ENCODE measurements around the gene GIGYF2.
"Not testable (repeated sequence)": the region's sequence is repeated elsewhere in the genome, so short reads cannot be mapped to it uniquely, and the experiment has no call there.

GIGYF2 gene

DNA sequence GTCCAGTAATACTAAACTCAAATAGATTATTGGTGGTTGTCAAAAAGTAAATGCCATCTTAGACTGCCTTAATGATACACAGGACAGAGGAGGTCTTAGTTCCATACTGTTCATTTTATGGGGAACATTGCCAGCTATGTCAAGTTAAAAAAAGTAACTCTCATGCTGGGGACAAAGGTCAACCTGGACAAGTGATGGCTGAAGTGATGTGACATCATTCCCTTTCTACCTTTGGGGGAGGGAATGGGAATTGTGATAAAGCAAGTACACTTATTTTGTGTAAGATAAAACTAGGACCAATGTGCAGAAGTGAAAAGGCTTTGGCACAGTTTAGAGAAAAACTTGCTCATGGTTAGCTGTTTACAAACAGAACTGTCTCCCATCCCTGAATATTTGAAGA is 148.9 kb downstream of the GIGYF2 start:
- DNase-seq (ENCODE audit: low read depth), result no peak
- no peak overlapping the region for H3K4me3 ChIP-seq (ENCODE audit: low read depth, low read length)
- in situ Hi-C loops (cut with HindIII; ENCODE audit: low sequenced_read_pairs), result no loop called here
- TF ChIP-seq, protein P1, sequence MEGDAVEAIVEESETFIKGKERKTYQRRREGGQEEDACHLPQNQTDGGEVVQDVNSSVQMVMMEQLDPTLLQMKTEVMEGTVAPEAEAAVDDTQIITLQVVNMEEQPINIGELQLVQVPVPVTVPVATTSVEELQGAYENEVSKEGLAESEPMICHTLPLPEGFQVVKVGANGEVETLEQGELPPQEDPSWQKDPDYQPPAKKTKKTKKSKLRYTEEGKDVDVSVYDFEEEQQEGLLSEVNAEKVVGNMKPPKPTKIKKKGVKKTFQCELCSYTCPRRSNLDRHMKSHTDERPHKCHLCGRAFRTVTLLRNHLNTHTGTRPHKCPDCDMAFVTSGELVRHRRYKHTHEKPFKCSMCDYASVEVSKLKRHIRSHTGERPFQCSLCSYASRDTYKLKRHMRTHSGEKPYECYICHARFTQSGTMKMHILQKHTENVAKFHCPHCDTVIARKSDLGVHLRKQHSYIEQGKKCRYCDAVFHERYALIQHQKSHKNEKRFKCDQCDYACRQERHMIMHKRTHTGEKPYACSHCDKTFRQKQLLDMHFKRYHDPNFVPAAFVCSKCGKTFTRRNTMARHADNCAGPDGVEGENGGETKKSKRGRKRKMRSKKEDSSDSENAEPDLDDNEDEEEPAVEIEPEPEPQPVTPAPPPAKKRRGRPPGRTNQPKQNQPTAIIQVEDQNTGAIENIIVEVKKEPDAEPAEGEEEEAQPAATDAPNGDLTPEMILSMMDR (IDR thresholded peaks at IDR 0.05; ENCODE audit: low read depth, low read length, missing control alignments), result no peak

DNA sequence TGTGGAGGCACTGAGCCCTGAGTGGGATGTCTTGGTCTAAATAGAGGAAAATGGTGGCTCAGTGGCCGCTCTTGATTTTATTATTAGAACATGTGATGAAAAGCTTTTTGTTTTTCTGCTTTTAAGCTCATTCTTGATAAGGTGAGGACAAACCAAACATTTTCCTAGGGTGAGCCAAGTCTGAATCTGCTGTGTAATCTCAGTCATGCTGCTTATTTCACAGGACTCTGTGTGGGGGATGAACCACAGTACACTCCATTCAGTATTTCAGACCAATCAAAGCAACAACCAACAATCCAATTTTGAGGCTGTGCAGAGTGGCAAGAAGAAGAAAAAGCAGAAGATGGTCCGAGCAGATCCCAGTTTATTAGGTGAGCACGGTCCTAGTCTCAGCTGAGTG is 152.9 kb downstream of the GIGYF2 start:
- DNase-seq (ENCODE audit: low read depth), result no peak
- TF ChIP-seq, protein P1 (IDR thresholded peaks at IDR 0.05; ENCODE audit: low read depth, low read length, missing control alignments), result no peak
- H3K4me3 ChIP-seq (ENCODE audit: low read depth, low read length), result no peak overlapping the region
- in situ Hi-C loops (cut with HindIII; ENCODE audit: low sequenced_read_pairs), result loop anchor here (25.0 kb wide), 1 partner anchor 387 kb away; no protein-coding TSS in a partner anchor

GRCh38 chr2:232852081-232852480 is 154.9 kb downstream of the GIGYF2 start:
- DNase-seq (ENCODE audit: low read depth); H3K4me3 ChIP-seq (ENCODE audit: low read depth, low read length): not testable (repeated sequence)
- in situ Hi-C loops (cut with HindIII; ENCODE audit: low sequenced_read_pairs), result loop anchor here (25.0 kb wide), 1 partner anchor 385 kb away; no protein-coding TSS in a partner anchor

DNA sequence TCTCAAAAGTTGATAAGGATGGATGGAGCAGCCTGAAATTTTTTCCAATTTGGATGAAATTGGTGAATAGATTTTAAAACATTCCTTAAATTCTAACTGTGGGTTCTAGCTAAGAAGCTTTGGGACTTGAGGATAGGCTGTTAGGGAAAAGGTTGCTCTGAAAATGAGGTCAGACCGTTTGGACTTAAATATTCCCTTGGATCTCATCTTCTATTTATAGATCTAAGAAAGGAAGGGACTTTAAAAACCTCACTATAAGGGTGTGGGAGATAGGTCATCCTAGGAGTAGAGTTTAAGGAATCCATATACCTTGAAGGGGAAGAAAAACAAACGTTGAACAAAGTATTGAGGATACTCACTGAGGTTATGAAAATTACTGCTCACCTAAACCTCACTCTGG is 155.5 kb downstream of the GIGYF2 start:
- TF ChIP-seq, protein P1 (IDR thresholded peaks at IDR 0.05; ENCODE audit: low read depth, low read length, missing control alignments), result no peak
- in situ Hi-C loops (cut with HindIII; ENCODE audit: low sequenced_read_pairs), result loop anchor here (25.0 kb wide), 1 partner anchor 385 kb away; no protein-coding TSS in a partner anchor
- no peak for DNase-seq (ENCODE audit: low read depth)
- no peak overlapping the region for H3K4me3 ChIP-seq (ENCODE audit: low read depth, low read length)

GRCh38 chr2:232854082-232854481 is 157.0 kb downstream of the GIGYF2 start:
- no peak overlapping the region for H3K4me3 ChIP-seq (ENCODE audit: low read depth, low read length)
- DNase-seq (ENCODE audit: low read depth), result peak; percentile 42
- TF ChIP-seq, protein P1 (IDR thresholded peaks at IDR 0.05; ENCODE audit: low read depth, low read length, missing control alignments), result no peak
- in situ Hi-C loops (cut with HindIII; ENCODE audit: low sequenced_read_pairs), result loop anchor here (25.0 kb wide), 1 partner anchor 383 kb away; no protein-coding TSS in a partner anchor

- TF ChIP-seq, protein P1 (IDR thresholded peaks at IDR 0.05; ENCODE audit: low read depth, low read length, missing control alignments), result no peak
- in situ Hi-C loops (cut with HindIII; ENCODE audit: low sequenced_read_pairs), result loop anchor here (25.0 kb wide), 1 partner anchor 380 kb away; no protein-coding TSS in a partner anchor
- no peak overlapping the region for H3K4me3 ChIP-seq (ENCODE audit: low read depth, low read length)
- no peak for DNase-seq (ENCODE audit: low read depth)
Measured at GRCh38 chr2:232857158-232857563, 160.0 kb downstream of the GIGYF2 start.

DNA sequence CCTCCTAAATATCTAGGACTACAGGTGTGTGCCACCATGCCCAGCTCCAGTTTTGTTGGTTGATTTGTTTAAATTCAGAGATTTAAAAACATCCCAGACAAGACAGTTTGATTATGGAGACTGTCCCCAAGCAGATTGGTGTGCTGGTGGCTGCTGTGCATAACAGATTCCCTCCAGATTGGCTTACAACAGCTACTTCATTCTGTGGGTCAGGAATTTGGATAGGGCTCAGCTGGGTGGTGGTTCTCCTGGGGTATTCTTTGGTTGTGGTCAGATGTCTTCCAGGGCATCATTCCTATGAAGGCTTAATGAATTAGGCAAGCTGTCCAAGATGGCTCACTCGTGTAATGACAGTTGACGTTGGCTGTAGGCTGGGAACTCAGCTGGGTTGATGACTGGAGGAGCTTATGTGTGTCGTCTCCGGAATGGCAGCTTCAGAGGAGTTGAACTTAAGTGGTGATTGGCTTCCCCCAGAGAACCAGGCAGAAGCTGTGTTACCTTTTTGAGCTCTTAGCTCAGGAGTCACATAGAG is 162.3 kb downstream of the GIGYF2 start:
- DNase-seq (ENCODE audit: low read depth), result no peak
- in situ Hi-C loops (cut with HindIII; ENCODE audit: low sequenced_read_pairs), result loop anchor here (25.0 kb wide), 1 partner anchor 378 kb away; no protein-coding TSS in a partner anchor
- TF ChIP-seq, protein P1 (IDR thresholded peaks at IDR 0.05; ENCODE audit: low read depth, low read length, missing control alignments), result no peak
- H3K4me3 ChIP-seq (ENCODE audit: low read depth, low read length), result no peak overlapping the region
